ENCODE data around the gene PLEKHG3. TPM values are rescaled to one million over a fixed set of nuclear protein-coding genes. Genes with fewer than 3 reads are reported as not detected.

PLEKHG3 gene
- total and polyA plus RNA-seq, 2 of the 13 experiments (the other 11 are each of a cell fraction or from before 2014, with no cell fraction given) = 7.1 to 9.8 TPM

DNA sequence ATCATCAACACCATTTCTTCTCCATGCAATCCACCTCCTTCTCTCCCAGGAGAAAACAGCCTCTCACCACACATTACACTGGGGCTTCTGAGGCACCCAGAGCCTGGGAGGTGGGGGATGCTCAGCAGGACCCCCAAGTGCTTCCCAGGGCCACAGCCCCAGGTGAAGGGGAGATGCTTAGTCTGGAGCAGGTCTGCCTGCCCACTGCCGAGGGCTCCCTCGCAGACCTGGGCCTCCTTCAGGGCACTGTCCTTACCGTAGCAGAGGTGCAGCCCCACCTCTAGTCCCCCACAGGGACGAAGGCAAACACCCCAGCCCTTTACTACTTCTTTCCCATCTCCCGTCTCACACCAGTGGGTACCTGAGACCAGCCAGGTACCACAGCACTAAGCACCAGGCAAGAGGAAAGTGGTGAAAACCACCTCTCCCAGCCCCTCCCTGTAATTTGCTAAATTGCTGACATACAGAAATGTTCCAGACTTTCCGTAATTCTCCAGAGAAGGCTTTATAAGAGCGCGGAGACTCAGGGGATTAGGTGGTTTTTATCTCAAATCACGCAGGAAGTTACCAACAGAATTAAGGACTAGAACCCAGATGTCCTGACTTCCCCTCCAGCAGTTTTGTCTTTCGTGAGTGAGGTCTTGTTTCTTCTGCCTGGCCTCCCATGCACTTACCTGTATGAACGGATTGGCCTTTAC lies 59.0 kb downstream of the PLEKHG3 start:
- ChIA-PET CTCF (ENCODE audit: low intra/inter-chr PET ratio, low total read pairs) (interaction anchor here (5.1 kb wide), 1 partner anchor 92 kb away, joined by 51 read pairs; no protein-coding TSS in a partner anchor), POLR2A (no interaction called here)
- H3K9ac ChIP-seq (ENCODE audit: insufficient read depth, low read depth, low read length) = no peak overlapping the region
- H3K27me3 ChIP-seq (ENCODE audit: control insufficient read depth in 1 of 2, insufficient read depth in 2 of 2, low read length in 2 of 2) = peaks cover 4 to 42% of the 10 kb centered on the region in 2 experiments; a peak in 4 of 5 replicates
- no peak overlapping the region for H3K4me3 ChIP-seq (replicated peaks in 1 of 3; ENCODE audit: insufficient read depth in 1 of 3, low read depth in 2 of 3, low read length in 3 of 3)
- no peak overlapping the region for H2AFZ ChIP-seq (ENCODE audit: low read length)
- H3K4me2 ChIP-seq (ENCODE audit: low read depth, low read length) = no peak overlapping the region
- no peaks in the 10 kb centered on the region for H3K79me2 ChIP-seq (ENCODE audit: insufficient read depth, low read length)
- in situ Hi-C loops (cut with HindIII; ENCODE audit: extremely low pct_ligation_motif_present, low pct_unique_long_range_greater_than_20kb) (no loop called here), intact Hi-C loops (cut with micrococcal nuclease; ENCODE audit: unreplicated experiment) (no loop called here)
- no peaks in the 10 kb centered on the region for H3K36me3 ChIP-seq (replicated peaks in 1 of 2; ENCODE audit: control insufficient read depth in 1 of 2, insufficient read depth in 2 of 2, low read length in 2 of 2)
- DNase-seq (ENCODE audit: low spot score) (no peak), ATAC-seq (no peak), FAIRE-seq (no peak)
- H3K27ac ChIP-seq (ENCODE audit: extremely low read length, insufficient read depth, low read length) = no peak overlapping the region
- no TSS peak for BruUV-seq (replicated peaks)
- H4K20me1 ChIP-seq (ENCODE audit: insufficient read depth, low read length) = no peaks in the 10 kb centered on the region
- H3K9me3 ChIP-seq (ENCODE audit: low read length) = no peaks in the 10 kb centered on the region
- peaks cover 30% of the 10 kb centered on the region for H3K4me1 ChIP-seq (ENCODE audit: insufficient read depth, low read length)
- WGBS (ENCODE audit: low lambda C conversion rate) = 62% methylated on average over 7 of the region's 11 CpGs
- TF ChIP-seq GFI1 (CRISPR knock-in tag; IDR thresholded peaks at IDR 0.05; ENCODE audit: borderline replicate concordance) (no peak), ZNF570 (CRISPR knock-in tag; IDR thresholded peaks at IDR 0.05; ENCODE audit: borderline replicate concordance) (no peak), MAFF (IDR thresholded peaks at IDR 0.05; ENCODE audit: low read depth, low read length) (peak; percentile 55), SIN3A (IDR thresholded peaks at IDR 0.05; ENCODE audit: borderline replicate concordance, low read depth, low read length) (no peak), TRIM24 (CRISPR knock-in tag; IDR thresholded peaks at IDR 0.05) (no peak), AHR (CRISPR knock-in tag; IDR thresholded peaks at IDR 0.05) (no peak), ZBTB8A (CRISPR knock-in tag; IDR thresholded peaks at IDR 0.05; ENCODE audit: borderline replicate concordance, low read depth) (no peak), ZNF672 (CRISPR knock-in tag; IDR thresholded peaks at IDR 0.05) (no peak), MAFK (conservative IDR thresholded peaks at IDR 0.05 in 1 of 2, IDR thresholded peaks at IDR 0.05 in 1 of 2; ENCODE audit: low read length in 2 of 2) (peak; percentile 59 to 69), JUND (CRISPR knock-in tag; IDR thresholded peaks at IDR 0.05) (no peak), ZFP36L1 (CRISPR knock-in tag; IDR thresholded peaks at IDR 0.05) (no peak)
- TF ChIP-seq, protein P1, sequence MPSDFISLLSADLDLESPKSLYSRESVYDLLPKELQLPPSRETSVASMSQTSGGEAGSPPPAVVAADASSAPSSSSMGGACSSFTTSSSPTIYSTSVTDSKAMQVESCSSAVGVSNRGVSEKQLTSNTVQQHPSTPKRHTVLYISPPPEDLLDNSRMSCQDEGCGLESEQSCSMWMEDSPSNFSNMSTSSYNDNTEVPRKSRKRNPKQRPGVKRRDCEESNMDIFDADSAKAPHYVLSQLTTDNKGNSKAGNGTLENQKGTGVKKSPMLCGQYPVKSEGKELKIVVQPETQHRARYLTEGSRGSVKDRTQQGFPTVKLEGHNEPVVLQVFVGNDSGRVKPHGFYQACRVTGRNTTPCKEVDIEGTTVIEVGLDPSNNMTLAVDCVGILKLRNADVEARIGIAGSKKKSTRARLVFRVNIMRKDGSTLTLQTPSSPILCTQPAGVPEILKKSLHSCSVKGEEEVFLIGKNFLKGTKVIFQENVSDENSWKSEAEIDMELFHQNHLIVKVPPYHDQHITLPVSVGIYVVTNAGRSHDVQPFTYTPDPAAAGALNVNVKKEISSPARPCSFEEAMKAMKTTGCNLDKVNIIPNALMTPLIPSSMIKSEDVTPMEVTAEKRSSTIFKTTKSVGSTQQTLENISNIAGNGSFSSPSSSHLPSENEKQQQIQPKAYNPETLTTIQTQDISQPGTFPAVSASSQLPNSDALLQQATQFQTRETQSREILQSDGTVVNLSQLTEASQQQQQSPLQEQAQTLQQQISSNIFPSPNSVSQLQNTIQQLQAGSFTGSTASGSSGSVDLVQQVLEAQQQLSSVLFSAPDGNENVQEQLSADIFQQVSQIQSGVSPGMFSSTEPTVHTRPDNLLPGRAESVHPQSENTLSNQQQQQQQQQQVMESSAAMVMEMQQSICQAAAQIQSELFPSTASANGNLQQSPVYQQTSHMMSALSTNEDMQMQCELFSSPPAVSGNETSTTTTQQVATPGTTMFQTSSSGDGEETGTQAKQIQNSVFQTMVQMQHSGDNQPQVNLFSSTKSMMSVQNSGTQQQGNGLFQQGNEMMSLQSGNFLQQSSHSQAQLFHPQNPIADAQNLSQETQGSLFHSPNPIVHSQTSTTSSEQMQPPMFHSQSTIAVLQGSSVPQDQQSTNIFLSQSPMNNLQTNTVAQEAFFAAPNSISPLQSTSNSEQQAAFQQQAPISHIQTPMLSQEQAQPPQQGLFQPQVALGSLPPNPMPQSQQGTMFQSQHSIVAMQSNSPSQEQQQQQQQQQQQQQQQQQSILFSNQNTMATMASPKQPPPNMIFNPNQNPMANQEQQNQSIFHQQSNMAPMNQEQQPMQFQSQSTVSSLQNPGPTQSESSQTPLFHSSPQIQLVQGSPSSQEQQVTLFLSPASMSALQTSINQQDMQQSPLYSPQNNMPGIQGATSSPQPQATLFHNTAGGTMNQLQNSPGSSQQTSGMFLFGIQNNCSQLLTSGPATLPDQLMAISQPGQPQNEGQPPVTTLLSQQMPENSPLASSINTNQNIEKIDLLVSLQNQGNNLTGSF (CRISPR knock-in tag; IDR thresholded peaks at IDR 0.05) = no peak
- TF ChIP-seq, protein P2, sequence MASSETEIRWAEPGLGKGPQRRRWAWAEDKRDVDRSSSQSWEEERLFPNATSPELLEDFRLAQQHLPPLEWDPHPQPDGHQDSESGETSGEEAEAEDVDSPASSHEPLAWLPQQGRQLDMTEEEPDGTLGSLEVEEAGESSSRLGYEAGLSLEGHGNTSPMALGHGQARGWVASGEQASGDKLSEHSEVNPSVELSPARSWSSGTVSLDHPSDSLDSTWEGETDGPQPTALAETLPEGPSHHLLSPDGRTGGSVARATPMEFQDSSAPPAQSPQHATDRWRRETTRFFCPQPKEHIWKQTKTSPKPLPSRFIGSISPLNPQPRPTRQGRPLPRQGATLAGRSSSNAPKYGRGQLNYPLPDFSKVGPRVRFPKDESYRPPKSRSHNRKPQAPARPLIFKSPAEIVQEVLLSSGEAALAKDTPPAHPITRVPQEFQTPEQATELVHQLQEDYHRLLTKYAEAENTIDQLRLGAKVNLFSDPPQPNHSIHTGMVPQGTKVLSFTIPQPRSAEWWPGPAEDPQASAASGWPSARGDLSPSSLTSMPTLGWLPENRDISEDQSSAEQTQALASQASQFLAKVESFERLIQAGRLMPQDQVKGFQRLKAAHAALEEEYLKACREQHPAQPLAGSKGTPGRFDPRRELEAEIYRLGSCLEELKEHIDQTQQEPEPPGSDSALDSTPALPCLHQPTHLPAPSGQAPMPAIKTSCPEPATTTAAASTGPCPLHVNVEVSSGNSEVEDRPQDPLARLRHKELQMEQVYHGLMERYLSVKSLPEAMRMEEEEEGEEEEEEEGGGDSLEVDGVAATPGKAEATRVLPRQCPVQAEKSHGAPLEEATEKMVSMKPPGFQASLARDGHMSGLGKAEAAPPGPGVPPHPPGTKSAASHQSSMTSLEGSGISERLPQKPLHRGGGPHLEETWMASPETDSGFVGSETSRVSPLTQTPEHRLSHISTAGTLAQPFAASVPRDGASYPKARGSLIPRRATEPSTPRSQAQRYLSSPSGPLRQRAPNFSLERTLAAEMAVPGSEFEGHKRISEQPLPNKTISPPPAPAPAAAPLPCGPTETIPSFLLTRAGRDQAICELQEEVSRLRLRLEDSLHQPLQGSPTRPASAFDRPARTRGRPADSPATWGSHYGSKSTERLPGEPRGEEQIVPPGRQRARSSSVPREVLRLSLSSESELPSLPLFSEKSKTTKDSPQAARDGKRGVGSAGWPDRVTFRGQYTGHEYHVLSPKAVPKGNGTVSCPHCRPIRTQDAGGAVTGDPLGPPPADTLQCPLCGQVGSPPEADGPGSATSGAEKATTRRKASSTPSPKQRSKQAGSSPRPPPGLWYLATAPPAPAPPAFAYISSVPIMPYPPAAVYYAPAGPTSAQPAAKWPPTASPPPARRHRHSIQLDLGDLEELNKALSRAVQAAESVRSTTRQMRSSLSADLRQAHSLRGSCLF (CRISPR knock-in tag; IDR thresholded peaks at IDR 0.05; ENCODE audit: borderline replicate concordance) = no peak
